Measurements from ENCODE around the gene RRP12. TPM values are rescaled to one million over a fixed set of nuclear protein-coding genes. Genes with fewer than 3 reads are reported as not detected.

The RRP12 gene
- polyA plus RNA-seq, 1 experiment: 10.6 TPM

GRCh38 chr10:97329766-97330165, 71.4 kb downstream of the RRP12 start:
- no peak overlapping the region for H3K27ac ChIP-seq (ENCODE audit: low read depth, low read length)
- no peak overlapping the region for H3K4me3 ChIP-seq (ENCODE audit: low read depth, low read length)
- TF ChIP-seq CTCF (IDR thresholded peaks at IDR 0.05; ENCODE audit: low read depth, low read length): no peak
- CTCF ChIA-PET: interaction anchor here (1.6 to 2.7 kb wide), 3 partner anchors 11 to 52 kb away, joined by 5 to 15 read pairs (median 13); partner anchors contain the start of gene FRAT1
- H3K9me3 ChIP-seq (ENCODE audit: control insufficient read depth, insufficient read depth, low read length): no peaks in the 10 kb centered on the region
- H3K27me3 ChIP-seq (ENCODE audit: control insufficient read depth, insufficient read depth, low read length): no peaks in the 10 kb centered on the region
- POLR2A ChIA-PET: no interaction called here
- DNase-seq (ENCODE audit: low read depth, low spot score): no peak

- no peaks in the 10 kb centered on the region for H3K9me3 ChIP-seq (ENCODE audit: control insufficient read depth, insufficient read depth, low read length)
- H3K4me3 ChIP-seq (ENCODE audit: low read depth, low read length): no peak overlapping the region
- POLR2A ChIA-PET: interaction anchor here (1.0 kb wide), 1 partner anchor 9 kb away, joined by 4 read pairs; no protein-coding TSS in a partner anchor
- H3K27me3 ChIP-seq (ENCODE audit: control insufficient read depth, insufficient read depth, low read length): no peaks in the 10 kb centered on the region
- CTCF ChIA-PET: interaction anchor here (2.7 kb wide), 1 partner anchor 50 kb away, joined by 15 read pairs; no protein-coding TSS in a partner anchor
- no peak for TF ChIP-seq CTCF (IDR thresholded peaks at IDR 0.05; ENCODE audit: low read depth, low read length)
- no peak overlapping the region for H3K27ac ChIP-seq (ENCODE audit: low read depth, low read length)
- no peak for DNase-seq (ENCODE audit: low read depth, low spot score)
Measured at GRCh38 chr10:97328646-97329453, 72.3 kb downstream of the RRP12 start.

DNA sequence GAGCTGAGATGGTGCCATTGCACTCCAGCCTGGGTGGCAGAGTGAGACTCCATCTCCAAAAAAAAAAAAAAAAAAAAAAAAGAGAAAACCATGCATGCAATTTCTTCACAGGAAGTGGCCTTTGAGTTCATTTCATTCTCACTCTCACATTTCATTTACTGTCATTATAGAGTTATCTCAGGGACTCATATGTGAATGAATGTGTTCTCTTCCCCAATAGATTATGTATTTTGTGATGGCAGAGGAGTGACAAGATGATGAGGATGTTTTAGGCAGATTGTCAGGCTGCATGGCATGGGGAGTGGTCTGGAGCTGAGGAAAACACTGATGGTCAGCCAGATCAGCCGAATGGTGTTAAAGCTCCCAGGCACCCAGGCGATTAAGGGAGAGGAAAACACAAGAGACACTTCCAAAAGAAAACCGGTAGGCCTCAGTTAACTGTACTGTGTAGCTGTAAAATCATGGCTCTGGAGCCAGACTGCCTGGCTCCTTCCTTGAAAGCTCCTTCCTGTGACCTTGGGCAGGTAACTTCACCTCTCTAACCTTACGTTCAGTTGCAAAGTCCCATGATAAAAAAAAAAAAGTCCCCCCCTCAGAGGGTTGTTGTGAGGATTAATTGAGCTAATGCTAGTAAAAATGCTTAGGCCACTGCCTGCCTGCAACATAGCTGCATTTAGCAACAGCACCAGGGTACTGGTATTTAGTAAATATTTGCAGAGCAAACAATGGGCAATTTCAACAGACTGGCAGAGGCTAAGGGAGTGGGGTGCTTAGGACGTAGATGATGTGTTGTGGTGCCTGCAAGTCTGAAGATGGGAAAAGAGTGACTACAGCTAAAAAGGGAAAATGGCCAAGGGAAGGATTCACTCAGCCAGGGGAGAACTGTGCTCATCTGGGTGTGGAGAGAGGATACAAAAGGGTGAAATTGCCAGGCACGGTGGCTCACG, 73.5 kb downstream of the RRP12 start:
- Histone ChIP-seq H3K9me3 (ENCODE audit: control insufficient read depth, insufficient read depth, low read length) (no peaks in the 10 kb centered on the region), H3K27me3 (ENCODE audit: control insufficient read depth, insufficient read depth, low read length) (no peaks in the 10 kb centered on the region), H3K27ac (ENCODE audit: low read depth, low read length) (no peak overlapping the region), H3K4me3 (ENCODE audit: low read depth, low read length) (no peak overlapping the region)
- POLR2A ChIA-PET: interaction anchor here (1.0 kb wide), 1 partner anchor 7 kb away, joined by 4 read pairs; no protein-coding TSS in a partner anchor
- CTCF ChIA-PET: interaction anchor here (2.7 kb wide), 1 partner anchor 49 kb away, joined by 15 read pairs; no protein-coding TSS in a partner anchor
- TF ChIP-seq CTCF (IDR thresholded peaks at IDR 0.05; ENCODE audit: low read depth, low read length): no peak
- DNase-seq (ENCODE audit: low read depth, low spot score): no peak

GRCh38 chr10:97325754-97326153, 75.4 kb downstream of the RRP12 start:
- TF ChIP-seq CTCF (IDR thresholded peaks at IDR 0.05; ENCODE audit: low read depth, low read length): no peak
- no peak overlapping the region for H3K4me3 ChIP-seq (ENCODE audit: low read depth, low read length)
- H3K27me3 ChIP-seq (ENCODE audit: control insufficient read depth, insufficient read depth, low read length): peaks cover 4% of the 10 kb centered on the region
- DNase-seq (ENCODE audit: low read depth, low spot score): no peak
- POLR2A ChIA-PET: no interaction called here
- CTCF ChIA-PET: no interaction called here
- H3K9me3 ChIP-seq (ENCODE audit: control insufficient read depth, insufficient read depth, low read length): no peaks in the 10 kb centered on the region
- H3K27ac ChIP-seq (ENCODE audit: low read depth, low read length): no peak overlapping the region

Measured in AG04450 (cell line).